ENCODE measurements around the gene LIG1.

The LIG1 gene

DNA sequence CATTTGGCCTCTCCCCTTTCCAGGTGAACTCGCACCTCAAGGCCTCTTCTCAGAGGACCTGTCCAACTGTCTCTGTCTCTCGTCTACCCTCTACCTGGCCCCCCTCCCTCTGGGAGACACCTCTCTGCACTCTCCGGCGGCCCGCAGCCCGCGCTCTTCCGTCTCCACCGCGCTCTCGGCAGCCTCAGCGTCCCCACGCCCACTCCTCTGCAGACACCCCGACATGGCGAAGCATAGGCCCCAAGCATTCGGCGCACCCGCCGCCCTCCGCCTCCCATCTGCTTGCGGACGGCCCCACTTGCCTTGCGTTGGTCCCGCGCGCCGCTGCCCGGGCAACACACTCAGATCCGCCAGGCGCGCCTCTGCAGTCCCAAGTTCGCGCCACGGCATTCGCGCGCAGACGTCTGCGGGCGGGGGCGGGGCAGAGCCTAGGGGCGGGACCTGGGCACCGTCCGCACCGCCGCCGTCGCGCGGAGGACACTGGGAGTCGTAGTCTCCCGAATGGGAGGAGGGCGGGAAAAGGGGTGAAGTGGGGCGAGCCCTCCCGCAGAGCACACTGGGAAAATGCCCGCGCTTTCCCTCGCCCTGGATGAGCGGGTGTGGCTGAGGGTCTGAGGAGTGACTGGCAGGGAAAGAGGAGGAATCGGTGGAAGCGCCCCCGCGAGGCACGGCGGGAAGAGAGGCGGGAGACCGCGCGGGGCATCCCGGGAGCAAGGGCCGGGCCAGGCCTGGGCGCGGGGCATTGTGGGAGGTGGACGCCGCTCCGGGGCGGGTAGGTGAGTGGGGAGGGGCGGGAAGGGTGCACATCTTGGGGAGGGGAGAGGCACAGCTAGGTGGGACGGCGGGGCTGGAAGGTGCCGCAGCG lies at the start of gene LIG1, which contains the start of gene ZSWIM9:
LIG1 (minus strand) TSS at position 406 of the 865 bp plus-strand sequence. CDS start 4,778 bp downstream, outside the sequence.
ZSWIM9 (plus strand) TSS at position 742 of the 865 bp plus-strand sequence. CDS start 1,123 bp downstream, outside the sequence.
- DNase-seq, result peak; percentile 77 to 100 (median 94)

DNA sequence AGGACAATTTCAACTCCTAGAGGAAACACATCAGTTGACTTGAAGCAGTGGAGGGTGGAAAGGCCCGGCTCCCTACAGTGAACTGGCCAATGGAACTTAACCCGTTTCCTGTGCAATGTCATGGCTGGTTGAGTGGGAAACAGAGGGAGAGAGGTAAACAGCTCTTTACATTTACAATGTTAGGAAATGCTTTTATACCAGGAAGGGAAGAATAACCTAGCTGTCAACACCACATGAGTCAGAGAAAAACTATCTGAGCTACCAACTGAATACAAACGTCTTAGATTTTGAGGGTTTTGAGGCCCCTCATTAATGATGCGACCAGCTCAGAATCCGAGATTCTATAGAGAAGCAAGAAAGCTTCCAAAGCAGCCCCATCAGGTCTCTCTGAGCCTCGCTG lies 48.9 kb upstream of the LIG1 start:
- no peak for DNase-seq

DNA sequence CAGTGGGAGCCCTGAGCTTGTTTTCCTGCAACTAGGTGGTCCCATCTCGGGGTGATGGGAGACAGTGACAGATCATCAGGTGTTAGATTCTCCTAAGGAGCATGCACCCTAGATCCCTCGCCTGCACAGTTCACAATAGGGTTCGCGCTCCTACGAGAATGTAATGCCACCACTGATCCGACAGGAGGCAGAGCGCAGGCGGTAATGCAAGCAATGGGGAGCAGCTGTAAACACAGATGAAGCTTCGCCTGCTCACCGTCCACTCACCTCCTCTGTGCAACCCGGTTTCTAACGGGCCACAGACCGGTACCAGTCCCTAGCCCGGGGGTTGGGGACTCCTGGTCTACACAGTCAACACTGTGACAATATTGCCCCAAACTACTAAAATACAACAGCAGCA lies 46.8 kb upstream of the LIG1 start:
- no peak for DNase-seq

DNA sequence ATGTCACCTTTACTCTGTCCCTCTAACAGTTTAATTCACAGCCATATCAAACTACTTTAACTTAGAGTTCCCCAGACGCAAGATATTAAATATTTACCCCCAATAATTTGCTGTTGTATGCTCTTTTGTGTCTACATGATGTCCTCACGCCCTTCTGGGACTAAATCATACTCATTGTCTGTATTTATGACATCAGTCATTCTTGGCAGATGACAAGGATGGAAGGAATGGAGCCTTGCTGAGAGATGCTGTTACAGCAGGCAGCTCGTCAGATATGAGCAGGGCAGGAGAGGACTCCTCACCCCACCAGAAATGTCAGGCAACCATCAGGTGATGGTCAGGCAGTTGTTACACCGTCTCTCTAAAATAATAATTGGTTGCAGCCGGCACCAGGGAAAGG lies 43.8 kb upstream of the LIG1 start:
- DNase-seq, result no peak

DNA sequence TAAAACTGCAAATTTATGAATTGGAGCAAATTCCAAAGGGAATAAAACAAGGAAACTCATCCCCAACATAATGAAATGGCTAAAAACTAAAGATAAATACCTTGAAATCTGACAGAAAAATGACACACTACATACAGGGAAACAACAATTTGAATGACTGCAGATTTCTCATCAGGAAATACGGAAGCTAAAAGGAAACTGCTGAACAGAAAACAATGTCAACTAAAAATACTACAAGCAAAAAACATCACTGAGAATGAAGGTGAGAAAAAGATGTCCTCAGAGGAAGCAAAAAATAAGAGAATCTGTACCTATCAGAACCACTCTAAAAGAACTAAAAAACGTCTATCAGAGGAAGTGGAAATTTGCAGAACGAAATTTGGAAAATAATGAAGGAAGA lies 39.9 kb upstream of the LIG1 start:
- DNase-seq, result no peak

DNA sequence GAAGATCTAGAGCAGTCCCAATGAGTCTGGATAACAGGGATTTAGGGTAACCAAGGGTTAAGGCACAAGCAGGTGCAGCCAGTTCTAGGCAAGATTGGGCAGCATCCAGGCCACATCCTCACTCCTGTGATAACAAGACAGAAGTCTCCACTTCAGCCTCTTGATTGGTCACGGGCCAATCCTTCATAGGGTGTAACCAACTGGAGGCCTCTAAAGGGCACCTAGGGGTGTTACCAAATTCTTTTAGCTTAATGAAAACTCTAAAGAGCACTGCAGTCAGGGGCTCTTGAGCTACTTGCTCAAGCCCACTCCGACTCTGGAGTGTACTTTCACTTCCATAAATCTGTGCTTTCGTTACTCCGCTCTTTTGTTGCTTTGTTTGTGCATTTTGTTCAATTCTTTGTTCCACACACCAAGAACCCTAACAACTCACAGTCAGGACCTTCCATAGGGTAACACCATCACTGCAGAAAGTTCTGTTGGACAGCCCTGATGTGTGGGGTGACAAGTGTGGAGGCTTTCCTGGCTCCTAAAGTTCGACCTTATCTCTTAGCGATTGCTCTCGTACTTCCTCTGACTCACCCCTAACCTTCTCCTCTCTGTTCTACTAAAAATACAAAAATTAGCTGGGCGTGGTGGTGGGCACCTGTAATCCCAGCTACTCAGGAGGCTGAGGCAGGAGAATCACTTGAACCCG lies 36.4 kb upstream of the LIG1 start:
- no peak for DNase-seq

DNA sequence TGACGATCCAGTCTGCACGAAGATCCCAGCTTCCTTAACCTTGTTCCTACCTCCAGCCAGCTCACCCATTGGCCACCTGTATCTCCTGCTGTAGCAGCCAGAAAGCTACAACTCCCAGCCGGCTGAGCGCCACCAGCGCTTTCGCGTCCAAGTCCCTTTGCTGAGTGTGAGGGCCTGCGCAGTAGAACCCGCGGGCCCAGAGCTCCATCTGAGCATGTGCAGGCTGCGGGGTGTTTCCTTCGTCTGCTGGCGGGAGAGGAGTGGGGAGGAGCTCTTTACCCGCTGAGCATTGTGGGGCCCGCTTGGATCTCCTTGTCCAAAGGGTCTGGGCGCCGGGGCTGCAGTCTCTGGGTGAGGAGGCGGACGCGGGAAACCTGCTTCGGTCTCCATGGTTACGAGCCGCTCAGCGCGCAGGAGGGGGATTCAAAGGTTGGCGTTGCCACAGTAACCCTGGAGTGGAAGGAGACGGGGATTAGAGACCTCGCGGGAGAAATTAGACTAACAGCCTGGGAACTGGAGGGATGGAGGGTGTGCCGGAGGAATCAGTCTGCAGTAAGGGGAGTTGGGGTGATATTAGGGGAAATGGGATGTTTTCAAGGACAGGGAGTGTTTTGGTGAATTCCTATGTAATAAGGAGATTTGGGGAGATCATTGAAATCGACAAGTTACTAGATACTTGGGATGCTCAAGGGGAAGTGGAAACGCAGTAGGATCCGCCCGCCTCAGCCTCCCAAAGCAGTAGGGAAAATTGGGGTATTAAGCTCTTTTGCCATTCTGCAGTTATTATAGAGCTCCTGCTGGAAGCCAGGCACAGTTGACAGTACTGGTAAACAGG lies 33.9 kb upstream of the LIG1 start:
- peak; percentile 74 to 98 (median 95) for DNase-seq

DNA sequence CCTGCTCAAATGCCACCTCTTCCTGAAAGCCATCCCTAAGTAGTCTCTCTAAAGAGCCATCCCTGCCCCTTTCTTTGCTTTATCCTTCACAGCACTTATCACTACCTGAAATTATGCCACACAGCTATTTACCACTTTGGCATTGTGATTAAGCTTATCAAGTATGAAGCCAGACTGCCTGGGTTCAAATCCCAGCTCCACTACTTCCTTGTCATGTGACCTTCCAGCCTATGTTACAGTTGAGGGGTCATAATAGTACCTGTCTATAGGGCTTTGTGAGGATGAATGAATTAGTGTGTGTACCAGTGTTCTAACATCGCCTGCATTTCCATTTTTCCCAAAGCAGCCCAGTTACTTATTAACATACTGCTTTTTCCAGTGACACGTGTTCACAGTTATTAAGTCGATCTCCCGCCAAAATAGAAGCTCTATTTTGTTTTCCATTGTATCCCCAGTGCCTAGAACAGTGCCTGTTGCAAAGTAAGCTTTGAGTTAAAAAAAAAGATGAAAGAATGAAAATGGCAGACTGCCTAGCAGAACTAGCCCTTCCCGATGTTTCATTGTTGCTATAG lies 33.2 kb upstream of the LIG1 start:
- no peak for DNase-seq

DNA sequence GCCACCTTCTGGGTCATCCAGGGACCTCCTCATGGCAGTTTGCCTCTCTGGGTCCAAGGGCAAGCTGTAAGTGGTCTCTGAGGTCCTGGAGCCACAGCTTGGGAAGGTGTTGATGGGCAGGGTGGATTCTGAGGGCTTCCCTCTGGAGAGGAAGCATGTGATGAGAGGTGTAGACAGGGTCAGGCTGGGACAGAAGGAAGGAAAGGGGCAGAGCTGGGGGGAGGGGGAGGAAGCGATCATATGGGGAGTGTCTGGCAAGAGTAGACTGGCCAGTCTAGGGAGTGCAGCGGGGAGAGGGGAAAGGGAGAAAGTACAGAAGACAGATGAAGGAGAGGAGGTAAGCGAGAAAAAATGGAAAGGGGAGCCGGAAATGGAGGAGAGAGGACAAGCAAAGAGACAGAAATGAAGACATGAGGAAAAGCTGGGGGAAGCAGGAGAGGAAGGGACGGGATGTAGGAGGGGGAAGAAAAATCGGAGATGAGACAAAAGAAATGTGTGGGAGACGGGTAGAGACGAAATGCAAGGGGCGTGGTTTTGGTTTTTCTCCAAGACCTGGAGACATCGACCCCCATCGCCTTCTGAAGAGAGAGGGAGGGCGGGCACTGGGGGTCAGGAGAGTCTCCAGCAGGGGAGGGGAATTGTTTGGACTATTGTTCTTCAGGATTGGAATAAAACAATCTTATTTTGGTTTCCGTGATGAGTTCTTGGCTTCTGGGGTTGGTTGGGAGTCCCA lies 27.0 kb upstream of the LIG1 start:
- no peak for DNase-seq

DNA sequence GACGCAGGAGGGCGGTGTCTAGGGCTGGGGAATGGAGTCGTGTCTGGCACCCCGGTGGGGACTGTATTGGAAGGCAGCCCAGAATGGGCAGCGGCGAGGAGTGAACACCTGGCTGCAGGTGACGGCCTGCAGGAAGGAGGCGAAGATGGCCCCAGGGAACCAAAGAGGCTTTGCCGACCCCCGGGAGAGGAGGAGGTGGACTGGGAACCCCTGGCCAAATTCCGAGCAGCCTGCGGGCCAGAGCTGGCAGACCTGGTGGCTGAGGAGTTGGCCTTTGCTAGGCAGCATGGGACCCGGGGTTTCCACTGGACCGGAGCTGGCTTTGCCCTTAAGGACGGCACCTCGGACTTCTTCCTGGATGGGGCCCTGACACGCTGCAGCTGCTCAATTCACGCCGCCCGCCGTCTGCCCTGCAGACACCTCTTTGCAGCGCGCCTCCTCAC lies 26.2 kb upstream of the LIG1 start:
- DNase-seq, result no peak

DNA sequence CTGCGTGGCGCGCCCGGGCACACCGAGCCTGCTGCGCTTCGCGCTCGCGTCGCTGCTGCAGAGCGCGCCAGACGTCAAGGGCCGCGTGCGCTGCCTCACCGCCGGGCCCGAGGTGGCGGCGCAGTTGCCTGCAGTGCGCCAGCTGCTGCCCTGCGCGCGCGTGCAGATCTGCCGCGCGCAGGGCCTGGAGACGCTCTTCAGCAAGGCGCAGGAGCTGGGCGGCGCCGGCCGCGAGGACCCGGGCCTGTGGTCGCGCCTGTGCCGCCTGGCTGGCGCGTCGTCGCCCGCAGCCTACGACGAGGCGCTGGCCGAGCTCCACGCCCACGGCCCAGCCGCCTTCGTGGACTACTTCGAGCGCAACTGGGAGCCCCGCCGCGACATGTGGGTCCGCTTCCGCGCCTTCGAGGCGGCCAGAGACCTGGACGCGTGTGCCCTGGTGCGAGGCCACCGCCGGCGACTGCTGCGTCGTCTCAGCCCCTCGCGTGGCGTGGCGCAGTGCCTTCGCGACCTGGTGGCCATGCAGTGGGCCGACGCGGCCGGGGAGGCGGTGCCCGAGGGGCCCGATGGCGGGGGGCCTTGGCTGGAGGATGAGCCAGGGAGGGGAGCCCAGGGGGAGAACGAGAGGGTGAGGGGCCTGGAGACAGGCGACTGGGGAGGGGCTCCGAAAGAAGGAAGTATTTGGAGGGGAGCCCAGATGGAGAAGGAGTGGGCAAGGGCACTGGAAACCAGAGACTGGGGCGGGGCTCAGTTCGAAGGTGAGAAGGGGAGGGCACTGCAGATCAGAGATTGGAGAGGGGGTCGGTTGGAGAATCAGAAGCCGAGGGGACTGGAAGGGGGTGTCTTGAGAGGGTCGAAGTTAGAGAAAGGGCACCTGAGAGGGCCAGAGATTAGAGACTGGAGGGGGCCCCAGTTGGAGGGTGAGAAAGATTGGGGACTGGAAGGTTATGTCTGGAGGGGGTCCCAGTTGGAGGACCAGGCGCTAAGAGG lies 25.0 kb upstream of the LIG1 start:
- no peak for DNase-seq

DNA sequence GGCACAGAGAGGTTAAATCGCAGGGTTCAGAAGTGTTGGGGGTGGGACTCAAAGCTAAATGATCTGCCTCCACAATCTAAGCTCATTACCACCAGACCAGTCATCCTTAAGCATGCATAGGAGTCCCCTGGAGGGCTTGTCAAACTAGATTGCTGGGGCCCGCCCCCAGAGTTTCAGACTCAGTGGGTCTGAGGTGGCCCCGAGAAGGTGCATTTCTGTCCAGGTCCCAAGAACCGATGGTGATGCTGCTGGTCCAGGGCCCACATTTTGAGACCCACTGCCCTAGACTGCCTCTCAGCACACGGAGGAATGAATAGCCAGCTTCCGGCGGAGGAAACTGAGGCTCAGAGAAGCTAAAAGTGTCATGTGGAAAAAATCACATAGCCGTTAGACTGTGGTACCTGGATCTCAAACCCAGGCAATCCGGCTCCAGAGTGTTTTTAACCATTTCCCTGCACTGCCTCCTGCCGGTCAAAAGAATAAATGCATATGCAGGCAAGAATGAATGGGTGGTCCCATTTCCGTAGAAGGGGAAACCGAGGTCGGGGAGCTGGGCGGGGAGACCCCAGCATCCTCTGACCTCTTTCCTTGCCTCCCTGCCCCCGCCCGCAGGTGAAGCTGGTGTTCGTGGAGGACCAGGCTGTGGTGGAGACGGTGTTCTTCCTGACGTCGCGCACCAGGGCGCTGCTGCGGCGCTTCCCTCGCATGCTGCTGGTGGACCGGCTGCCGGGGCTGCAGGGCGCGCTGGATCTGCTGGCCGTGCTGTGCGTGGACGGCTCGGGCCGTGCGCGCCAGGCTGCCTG lies 24.1 kb upstream of the LIG1 start:
- no peak for DNase-seq

DNA sequence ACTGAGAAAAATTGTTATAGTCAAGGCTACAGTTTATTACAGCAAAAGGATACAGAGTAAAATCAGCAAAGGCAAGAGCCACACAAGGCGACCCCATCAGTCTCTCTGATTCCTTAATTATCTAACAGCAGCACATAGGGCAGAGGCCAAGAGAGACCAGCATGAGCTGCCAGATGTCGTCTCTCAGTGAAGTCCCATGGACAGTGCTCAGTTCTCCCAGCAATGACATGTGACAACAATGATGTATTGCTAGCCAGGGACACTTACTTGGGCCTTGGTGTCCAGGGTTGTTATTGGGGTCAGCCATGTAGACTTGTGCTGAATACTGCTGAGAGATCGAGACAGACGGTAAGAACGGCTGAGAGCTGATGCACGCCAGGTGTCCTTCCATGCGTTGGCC lies 22.6 kb upstream of the LIG1 start:
- DNase-seq, result peak in 2 of 51 donors; percentile 15 to 17

DNA sequence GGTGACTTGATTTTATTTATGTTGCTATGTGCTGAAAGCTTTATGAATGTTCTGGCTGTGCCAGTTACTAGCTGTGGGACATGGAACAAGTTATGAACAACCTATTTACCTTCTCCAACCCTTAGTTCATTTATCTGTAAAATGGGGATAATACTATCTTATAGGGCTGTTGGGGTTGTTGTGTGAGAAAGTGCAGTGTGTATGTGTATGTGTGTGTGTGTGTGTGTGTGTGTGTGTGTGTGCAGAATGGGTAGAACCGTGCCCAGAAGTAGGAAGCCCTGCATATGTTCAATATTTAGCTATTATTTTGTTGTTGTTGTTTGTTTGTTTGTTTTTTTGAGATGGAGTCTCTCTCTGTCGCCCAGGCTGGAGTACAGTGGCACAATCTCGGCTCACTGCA lies 20.7 kb upstream of the LIG1 start:
- no peak for DNase-seq

DNA sequence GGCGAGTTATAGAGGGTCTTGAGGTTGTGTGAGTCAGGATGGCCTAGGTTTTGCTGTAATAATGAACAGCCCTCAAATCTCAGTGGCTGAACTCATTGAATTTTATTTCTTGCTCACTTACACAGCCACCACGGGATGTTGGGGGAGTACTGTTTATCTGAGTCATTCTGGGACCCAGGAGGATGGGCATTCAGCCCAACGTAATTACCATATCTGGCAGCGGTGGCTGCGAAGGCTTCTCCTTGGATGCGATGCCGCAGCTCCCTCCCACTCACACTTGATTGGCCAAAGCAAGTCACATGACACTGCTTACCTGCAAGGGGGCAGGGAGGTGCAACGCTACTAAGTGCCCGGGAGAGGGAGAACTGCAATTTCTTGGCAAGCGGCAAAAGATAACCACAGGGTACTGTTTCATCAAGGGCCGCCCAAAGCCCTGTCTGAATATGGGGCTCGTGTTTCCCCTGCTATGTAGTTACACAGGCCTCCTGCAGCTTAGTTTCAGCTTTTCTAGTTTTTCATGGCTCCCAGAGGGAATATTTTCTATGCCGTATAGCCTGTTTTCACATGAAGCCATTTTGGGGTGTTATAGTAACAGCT lies 20.2 kb upstream of the LIG1 start:
- DNase-seq, result peak in 28 of 51 donors; percentile 3 to 79 (median 44)

DNA sequence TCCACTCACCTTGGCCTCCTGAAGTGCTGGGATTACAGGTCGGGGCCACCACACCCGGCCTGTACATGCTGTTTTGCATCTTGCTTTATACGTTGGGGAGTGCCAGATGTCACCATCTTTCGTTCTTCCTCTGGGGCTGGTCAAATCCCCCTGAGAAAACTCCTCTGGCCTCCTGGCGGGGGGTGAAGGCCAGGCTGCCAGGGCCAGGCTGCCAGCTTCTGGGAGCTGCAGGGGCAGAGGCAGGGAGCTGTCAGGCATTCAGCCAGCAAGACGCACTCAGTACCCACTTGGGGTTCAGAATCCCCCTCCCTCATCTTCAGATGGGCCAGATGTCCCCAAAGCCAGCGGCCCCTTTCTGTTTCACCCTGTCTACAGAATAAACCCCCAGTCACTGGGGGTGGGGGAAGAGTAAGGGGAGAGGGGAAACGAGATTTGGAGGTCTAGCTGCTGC lies 16.4 kb upstream of the LIG1 start:
- DNase-seq, result no peak

DNA sequence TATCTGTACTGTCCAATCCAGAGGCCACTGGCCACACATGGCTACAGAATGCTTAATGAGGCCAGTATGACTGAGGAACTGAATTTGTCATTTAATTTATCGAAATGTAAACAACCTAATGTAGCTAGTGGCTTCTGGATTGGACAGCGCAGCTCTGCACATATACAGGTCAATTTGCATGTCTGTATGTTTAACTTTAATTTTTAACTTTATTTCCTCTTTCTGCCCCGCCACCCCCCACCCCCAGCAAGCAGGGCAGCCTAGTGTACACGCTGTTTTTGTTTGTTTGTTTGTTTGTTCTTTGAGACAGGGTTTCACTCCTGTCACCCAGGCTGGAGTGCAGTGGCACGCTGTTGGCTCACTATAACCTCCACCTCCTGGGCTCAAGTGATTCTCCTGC lies 15.9 kb upstream of the LIG1 start:
- no peak for DNase-seq

DNA sequence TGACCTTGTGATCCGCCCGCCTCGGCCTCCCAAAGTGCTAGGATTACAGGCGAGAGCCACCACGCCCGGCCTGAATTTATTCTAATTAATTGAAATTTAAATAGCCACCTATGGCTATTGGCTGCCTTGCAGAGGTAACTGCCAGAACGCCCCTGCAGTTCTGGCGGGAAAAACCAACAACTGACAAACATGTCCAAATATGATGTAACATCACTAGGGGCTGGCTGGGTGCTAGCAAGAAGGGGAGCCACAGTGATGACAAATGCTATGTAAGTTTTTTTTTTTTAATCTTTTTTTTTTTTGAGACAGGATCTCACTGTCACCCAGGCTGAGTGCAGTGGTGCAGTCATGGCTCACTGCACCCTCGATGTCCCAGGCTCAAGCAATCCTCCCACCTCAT lies 13.2 kb upstream of the LIG1 start:
- no peak for DNase-seq

All from hypothalamus (tissue), 51 donors.